Ovary (tissue), 3 donors: ENCODE data around the gene KIR3DL1.

Source experiments
- EP300 ChIP-seq: sonication (generic); formaldehyde crosslinking; IDR thresholded peaks from one replicate; pipeline ENCODE4 v1.6.1; 2017; ENCODE audit warnings: antibody characterized with exemption
- POLR2A ChIP-seq: fragments of 450-650 bp; IDR thresholded peaks from one replicate; pipeline ENCODE4 v1.6.1; 2017; ENCODE audit warnings: antibody characterized with exemption, mild to moderate bottlenecking, moderate library complexity
- TF ChIP-seq, protein P1 (sequence below), 3 donors: fragments of 450-650 bp in 2 of 3; fragments of 200-600 bp in 1 of 3; IDR thresholded peaks; one replicate each; pipeline versions ENCODE4 v1.5.1 to v1.8.0; 2016 to 2022; ENCODE audit warnings: antibody characterized with exemption in 3 of 3, mild to moderate bottlenecking in 1 of 3
- donor health status: DM: no; HTN: no; CAD: no.

DNA sequence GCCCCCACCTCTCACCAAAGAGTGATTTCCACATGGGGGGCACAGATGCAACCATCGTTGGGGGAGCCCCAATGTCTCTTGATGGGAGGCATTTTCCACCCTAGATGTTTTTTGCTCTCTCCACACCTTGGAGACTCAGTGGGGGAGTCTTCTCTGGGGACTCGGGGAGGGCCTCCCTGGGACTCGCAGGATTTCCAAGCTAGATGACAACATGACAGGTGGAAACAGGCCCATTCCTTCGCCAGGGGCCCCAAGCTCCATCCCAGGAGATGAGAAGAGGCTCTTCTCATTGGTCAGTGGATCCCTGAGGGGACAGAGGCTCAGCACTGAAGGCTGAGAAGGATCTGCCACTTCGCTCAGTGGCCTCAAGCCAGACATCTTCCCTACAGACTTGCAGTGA, 25.6 kb upstream of the KIR3DL1 start:
- TF ChIP-seq, protein P1, sequence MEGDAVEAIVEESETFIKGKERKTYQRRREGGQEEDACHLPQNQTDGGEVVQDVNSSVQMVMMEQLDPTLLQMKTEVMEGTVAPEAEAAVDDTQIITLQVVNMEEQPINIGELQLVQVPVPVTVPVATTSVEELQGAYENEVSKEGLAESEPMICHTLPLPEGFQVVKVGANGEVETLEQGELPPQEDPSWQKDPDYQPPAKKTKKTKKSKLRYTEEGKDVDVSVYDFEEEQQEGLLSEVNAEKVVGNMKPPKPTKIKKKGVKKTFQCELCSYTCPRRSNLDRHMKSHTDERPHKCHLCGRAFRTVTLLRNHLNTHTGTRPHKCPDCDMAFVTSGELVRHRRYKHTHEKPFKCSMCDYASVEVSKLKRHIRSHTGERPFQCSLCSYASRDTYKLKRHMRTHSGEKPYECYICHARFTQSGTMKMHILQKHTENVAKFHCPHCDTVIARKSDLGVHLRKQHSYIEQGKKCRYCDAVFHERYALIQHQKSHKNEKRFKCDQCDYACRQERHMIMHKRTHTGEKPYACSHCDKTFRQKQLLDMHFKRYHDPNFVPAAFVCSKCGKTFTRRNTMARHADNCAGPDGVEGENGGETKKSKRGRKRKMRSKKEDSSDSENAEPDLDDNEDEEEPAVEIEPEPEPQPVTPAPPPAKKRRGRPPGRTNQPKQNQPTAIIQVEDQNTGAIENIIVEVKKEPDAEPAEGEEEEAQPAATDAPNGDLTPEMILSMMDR (IDR thresholded peaks at IDR 0.05) = no peak
- TF ChIP-seq POLR2A (no peak), EP300 (no peak)
